Endodermal cell (in vitro differentiated cells): ENCODE measurements around the gene CCNG2. TPM values are rescaled to one million over a fixed set of nuclear protein-coding genes. Genes with fewer than 3 reads are reported as not detected.

Experiments used
- DNase-seq: peaks from one replicate; pipeline ENCODE4 v3.0.0-alpha.2; 2017
- H3K27ac ChIP-seq: 2 replicates; pipeline ENCODE4 v1.5.1; 2013; ENCODE audit warnings: mild to moderate bottlenecking, low read depth, low read length, moderate library complexity
- H3K27me3 ChIP-seq: 2 replicates; pipeline ENCODE4 v1.6.1; 2013; ENCODE audit warnings: mild to moderate bottlenecking, low read length, moderate library complexity; ENCODE audit not compliant: insufficient read depth, control insufficient read depth, poor library complexity, severe bottlenecking
- H3K36me3 ChIP-seq: 2 replicates; pipeline ENCODE4 v1.7.0; 2013; ENCODE audit warnings: mild to moderate bottlenecking, low read length, moderate library complexity; ENCODE audit not compliant: control insufficient read depth, insufficient read depth
- H3K4me1 ChIP-seq: one replicate; pipeline ENCODE4 v1.7.0; 2013; ENCODE audit warnings: low read length; ENCODE audit not compliant: control insufficient read depth, insufficient read depth
- H3K4me3 ChIP-seq: 2 replicates; pipeline ENCODE4 v1.5.1; 2013; ENCODE audit warnings: mild to moderate bottlenecking, low read length, moderate library complexity
- H3K9ac ChIP-seq: 2 replicates; pipeline ENCODE4 v1.6.1; 2013; ENCODE audit warnings: mild to moderate bottlenecking, low read length, moderate library complexity; ENCODE audit not compliant: poor library complexity, severe bottlenecking; ENCODE audit errors: extremely low read depth
- H3K9me3 ChIP-seq: 2 replicates; pipeline ENCODE4 v1.6.1; 2013; ENCODE audit warnings: mild to moderate bottlenecking, low read length, moderate library complexity; ENCODE audit not compliant: control insufficient read depth
- H3K27ac Mint-ChIP-seq: 2 replicates; pipeline ENCODE4 v1.8.0; 2020; ENCODE audit warnings: mixed read lengths
- H3K27me3 Mint-ChIP-seq: 2 replicates; pipeline ENCODE4 v1.8.0; 2021; ENCODE audit warnings: mild to moderate bottlenecking, mixed read lengths; ENCODE audit not compliant: insufficient read depth
- H3K36me3 Mint-ChIP-seq: 2 replicates; pipeline ENCODE4 v1.8.0; 2020; ENCODE audit warnings: low read depth, mixed read lengths
- H3K4me1 Mint-ChIP-seq: 2 replicates; pipeline ENCODE4 v1.8.0; 2020; ENCODE audit warnings: mixed read lengths
- H3K4me3 Mint-ChIP-seq: 2 replicates; pipeline ENCODE4 v1.8.0; 2020; ENCODE audit warnings: mild to moderate bottlenecking, moderate library complexity, mixed read lengths
- H3K9me3 Mint-ChIP-seq: 2 replicates; pipeline ENCODE4 v1.8.0; 2020; ENCODE audit warnings: mild to moderate bottlenecking, mixed read lengths
- WGBS, 2 experiments: methylation state at CpG; one replicate each; pipeline versions ENCODE4 v1.1.5 to v1.1.7; 2013; ENCODE audit warnings: missing lambda C conversion rate in 2 of 2, mixed read lengths in 1 of 2; ENCODE audit not compliant: insufficient coverage in 1 of 2, insufficient read length in 1 of 2; 5-methylcytosine and 5-hydroxymethylcytosine counted together
- total RNA-seq, 2 donors: library from RNA; stranded (reverse); fragmentation: NEBNext Ultra II Directional in 1 of 2; extraction: Animal tissue kit (Norgen Biotek cat#: 25700) in 1 of 2; gene quantifications; 2 replicates in 1 of 2; 3 replicates in 1 of 2; pipeline ENCODE4 v1.2.1, GENCODE V29; 2021
- TF ChIP-seq, protein P1 (sequence below): fragments of 200-600 bp; sonication (generic); conservative IDR thresholded peaks from 2 replicates; pipeline ENCODE4 v1.5.0; 2021; ENCODE audit warnings: antibody characterized with exemption, mild to moderate bottlenecking

CCNG2 gene
- total RNA-seq, 2 donors from 2014 or later = 39.7 to 41.5 TPM

DNA sequence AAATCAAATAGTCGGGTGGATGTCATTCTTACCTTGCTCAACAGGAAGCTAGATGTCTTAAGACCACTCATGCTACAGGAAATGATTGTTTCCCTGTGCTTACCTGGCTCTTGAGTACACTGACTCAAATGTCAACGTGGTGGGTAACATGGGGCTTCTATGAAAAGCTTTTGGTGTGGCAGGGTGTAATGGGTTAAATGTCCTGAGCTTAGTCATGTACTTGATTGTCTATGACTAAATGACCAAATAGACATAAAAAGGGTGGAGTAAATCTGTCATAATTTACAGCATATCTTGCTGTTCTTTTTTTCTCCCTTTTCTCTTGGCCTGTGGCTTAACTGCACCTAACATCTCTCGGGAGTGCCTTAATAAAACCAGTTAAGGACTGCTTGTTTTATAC is 44.9 kb downstream of the CCNG2 start:
- Histone ChIP-seq H3K4me1 (peaks cover 6% of the 10 kb centered on the region), H3K27me3 (peaks cover 18% of the 10 kb centered on the region), H3K9me3 (no peaks in the 10 kb centered on the region), H3K27ac (no peak overlapping the region), H3K36me3 (no peaks in the 10 kb centered on the region), H3K9ac (no peak overlapping the region), H3K4me3 (no peak overlapping the region)
- Mint-ChIP-seq H3K4me3 (no peak overlapping the region), H3K36me3 (no peaks in the 10 kb centered on the region), H3K4me1 (peaks cover 18% of the 10 kb centered on the region), H3K27me3 (peaks cover 15% of the 10 kb centered on the region), H3K27ac (no peak overlapping the region), H3K9me3 (no peaks in the 10 kb centered on the region)
- TF ChIP-seq, protein P1, sequence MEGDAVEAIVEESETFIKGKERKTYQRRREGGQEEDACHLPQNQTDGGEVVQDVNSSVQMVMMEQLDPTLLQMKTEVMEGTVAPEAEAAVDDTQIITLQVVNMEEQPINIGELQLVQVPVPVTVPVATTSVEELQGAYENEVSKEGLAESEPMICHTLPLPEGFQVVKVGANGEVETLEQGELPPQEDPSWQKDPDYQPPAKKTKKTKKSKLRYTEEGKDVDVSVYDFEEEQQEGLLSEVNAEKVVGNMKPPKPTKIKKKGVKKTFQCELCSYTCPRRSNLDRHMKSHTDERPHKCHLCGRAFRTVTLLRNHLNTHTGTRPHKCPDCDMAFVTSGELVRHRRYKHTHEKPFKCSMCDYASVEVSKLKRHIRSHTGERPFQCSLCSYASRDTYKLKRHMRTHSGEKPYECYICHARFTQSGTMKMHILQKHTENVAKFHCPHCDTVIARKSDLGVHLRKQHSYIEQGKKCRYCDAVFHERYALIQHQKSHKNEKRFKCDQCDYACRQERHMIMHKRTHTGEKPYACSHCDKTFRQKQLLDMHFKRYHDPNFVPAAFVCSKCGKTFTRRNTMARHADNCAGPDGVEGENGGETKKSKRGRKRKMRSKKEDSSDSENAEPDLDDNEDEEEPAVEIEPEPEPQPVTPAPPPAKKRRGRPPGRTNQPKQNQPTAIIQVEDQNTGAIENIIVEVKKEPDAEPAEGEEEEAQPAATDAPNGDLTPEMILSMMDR = no peak
- no peak for DNase-seq
- 87 to 97% methylated on average over 3 of the region's 3 CpGs for WGBS, 2 experiments

DNA sequence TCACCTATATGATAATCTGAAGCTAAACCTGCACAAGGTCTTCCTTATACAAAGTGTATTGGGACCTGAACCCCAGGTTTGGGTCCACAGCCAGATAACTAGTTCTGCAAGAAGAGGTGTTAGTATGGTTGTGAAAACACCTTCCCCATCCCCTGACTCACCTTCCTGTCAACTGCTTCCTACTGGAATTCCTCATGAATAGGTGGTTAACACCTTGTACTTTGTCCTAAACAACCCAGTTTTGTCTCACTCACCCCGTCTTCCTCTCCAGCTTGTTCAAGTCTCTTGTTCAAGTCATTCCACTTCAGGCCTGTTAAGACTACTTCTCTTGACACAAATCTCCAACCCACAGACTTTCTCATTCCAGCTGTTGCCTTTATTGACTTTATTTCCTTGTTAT is 45.5 kb downstream of the CCNG2 start:
- Histone ChIP-seq H3K27me3 (peaks cover 18% of the 10 kb centered on the region), H3K9ac (no peak overlapping the region), H3K27ac (no peak overlapping the region), H3K4me3 (no peak overlapping the region), H3K4me1 (no peaks in the 10 kb centered on the region), H3K36me3 (no peaks in the 10 kb centered on the region), H3K9me3 (no peaks in the 10 kb centered on the region)
- TF ChIP-seq, protein P1 = no peak
- no peaks in the 10 kb centered on the region for H3K9me3 Mint-ChIP-seq
- DNase-seq = no peak
- no peak overlapping the region for H3K4me3 Mint-ChIP-seq
- H3K4me1 Mint-ChIP-seq = peaks cover 12% of the 10 kb centered on the region
- H3K27ac Mint-ChIP-seq = peak overlapping the region; percentile 11
- peaks cover 15% of the 10 kb centered on the region for H3K27me3 Mint-ChIP-seq
- H3K36me3 Mint-ChIP-seq = no peaks in the 10 kb centered on the region
- WGBS, 2 experiments = 95 to 100% methylated on average over 1 of the region's 1 CpG

DNA sequence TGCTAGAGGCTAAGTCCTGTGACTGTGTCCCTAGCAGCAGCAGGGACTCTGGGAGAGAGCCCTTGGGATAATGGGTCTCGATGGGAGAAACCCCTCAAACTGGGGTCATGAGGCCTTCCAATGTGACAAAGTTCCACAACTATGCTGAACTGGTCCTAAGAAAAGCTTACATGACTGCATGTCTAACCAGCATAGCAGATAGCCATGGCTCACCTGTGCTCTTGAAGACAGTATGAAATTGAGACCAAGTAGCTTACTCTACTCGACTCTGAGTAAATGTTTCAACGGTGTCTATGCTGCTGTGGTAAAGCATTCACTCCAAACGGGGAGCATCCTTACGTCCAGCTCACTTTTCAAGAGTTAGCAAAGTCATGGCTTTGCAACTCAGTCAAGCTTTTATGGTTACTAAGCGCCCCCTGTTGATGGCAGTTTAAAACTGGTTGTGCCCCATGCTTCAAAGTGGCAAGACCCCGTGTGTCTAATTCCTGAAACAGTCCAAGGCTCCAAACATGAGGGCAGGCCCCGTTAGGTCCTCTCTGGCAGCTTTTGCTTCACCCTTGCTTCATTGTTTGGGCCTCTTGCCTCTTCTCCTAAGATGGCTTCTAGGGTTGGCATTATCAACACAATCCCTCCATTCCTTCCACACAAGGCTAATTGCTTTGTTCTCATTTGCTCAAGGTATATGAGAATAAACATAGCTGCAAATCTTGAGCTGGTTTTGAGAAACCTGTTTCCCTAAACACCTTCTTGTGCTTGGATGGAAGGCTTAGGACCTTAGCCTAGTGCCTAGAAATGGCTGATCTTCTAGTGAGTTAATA is 46.6 kb downstream of the CCNG2 start:
- Mint-ChIP-seq H3K4me1 (peaks cover 8% of the 10 kb centered on the region), H3K27ac (no peak overlapping the region), H3K27me3 (peaks cover 14% of the 10 kb centered on the region), H3K9me3 (no peaks in the 10 kb centered on the region), H3K36me3 (no peaks in the 10 kb centered on the region), H3K4me3 (no peak overlapping the region)
- H3K4me1 ChIP-seq = no peaks in the 10 kb centered on the region
- H3K27me3 ChIP-seq = peaks cover 8% of the 10 kb centered on the region
- DNase-seq = peak; percentile 91
- WGBS, 2 experiments = 33% methylated on average over 7 to 8 of the region's 8 CpGs
- no peak overlapping the region for H3K9ac ChIP-seq
- H3K9me3 ChIP-seq = no peaks in the 10 kb centered on the region
- no peaks in the 10 kb centered on the region for H3K36me3 ChIP-seq
- no peak overlapping the region for H3K27ac ChIP-seq
- no peak overlapping the region for H3K4me3 ChIP-seq
- TF ChIP-seq, protein P1 = peak; percentile 92
